Measurements from ENCODE around the gene TYW1.
A peak's percentile ranks its signal among the peaks of the same experiment; 100 is the strongest.
"Not testable (repeated sequence)": the region's sequence is repeated elsewhere in the genome, so short reads cannot be mapped to it uniquely, and the experiment has no call there.

Gene TYW1

GRCh38 chr7:67056683-67057082, 60.0 kb downstream of the TYW1 start:
- FAIRE-seq, result no peak
- TF ChIP-seq CTCF (IDR thresholded peaks at IDR 0.05; ENCODE audit: insufficient read depth, missing control alignments), result no peak
- no peak for DNase-seq (ENCODE audit: insufficient read length, low spot score)

GRCh38 chr7:67061321-67061720, 64.7 kb downstream of the TYW1 start:
- FAIRE-seq; DNase-seq (ENCODE audit: insufficient read length, low spot score): not testable (repeated sequence)

GRCh38 chr7:67062802-67063201, 66.2 kb downstream of the TYW1 start:
- DNase-seq (ENCODE audit: insufficient read length, low spot score), result not testable (repeated sequence)
- FAIRE-seq, result peak; percentile 94

- DNase-seq (ENCODE audit: insufficient read length, low spot score); FAIRE-seq: not testable (repeated sequence)
These were observed 70.5 kb downstream of the TYW1 start for GRCh38 chr7:67066950-67067622.

DNA sequence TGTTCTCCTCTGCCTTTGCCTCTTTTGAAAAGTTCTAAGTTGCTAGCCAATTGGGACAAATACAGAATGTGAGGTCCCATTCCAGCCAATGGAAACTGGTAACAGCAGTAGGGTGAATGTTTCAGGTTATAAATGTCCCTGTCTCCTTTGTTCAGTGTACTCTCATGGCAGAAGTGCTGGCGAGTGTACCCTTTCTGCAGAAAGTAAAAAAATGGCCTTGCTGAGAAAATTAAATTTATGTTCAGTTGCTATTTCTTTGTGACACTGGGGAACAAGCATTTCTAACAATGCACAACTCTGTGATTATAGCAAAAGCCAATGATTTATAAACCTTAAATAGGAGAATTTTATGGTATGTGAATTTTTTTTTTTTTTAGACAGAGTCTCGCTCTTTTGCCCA, 79.5 kb downstream of the TYW1 start:
- not testable (repeated sequence) for DNase-seq (ENCODE audit: insufficient read length, low spot score); FAIRE-seq

DNA sequence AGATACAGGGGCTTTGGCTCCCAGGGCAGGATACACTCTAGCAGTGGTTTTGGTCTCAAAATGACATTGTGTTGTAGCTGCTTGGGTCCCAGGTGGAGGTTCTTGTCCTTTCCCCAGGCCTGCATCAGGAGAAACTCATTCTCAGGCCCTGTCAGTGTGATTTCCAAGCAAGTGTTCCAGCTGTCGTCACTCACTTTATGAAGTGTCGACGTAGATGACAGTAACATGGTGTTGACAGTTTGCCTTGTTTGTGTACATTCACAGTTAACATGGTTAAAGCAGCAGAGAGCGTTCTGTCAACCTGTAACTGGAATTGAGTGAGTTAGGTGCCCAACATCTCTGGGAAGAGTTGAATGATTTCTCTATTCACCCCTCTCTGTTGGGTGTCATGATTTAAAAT, 86.2 kb downstream of the TYW1 start:
- not testable (repeated sequence) for FAIRE-seq

DNA sequence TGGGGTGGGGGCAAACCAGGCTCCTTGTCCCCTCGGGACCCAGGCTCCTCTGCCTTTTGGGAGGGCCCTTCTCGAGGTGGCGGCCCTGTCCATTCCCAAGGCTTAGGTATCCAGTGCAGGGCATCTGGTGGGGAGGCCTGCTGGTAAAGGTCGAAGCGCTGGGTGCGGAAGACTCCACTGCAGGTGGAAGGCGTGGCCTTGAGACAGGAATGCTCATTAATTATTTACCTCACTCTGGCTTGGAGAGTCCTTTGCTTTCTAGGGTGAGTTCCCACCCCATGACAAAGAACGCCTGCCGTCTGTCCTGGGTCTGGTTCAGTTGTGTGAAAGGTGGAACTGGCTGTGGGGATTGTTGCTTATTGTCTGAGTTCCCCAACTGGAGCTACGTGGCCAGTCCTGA, 92.6 kb downstream of the TYW1 start:
- DNase-seq (ENCODE audit: insufficient read length, low spot score); FAIRE-seq: not testable (repeated sequence)

More for the DNA sequence above, 86.2 kb downstream of the TYW1 start:
- not testable (repeated sequence) for DNase-seq (ENCODE audit: insufficient read length, low spot score)

DNA sequence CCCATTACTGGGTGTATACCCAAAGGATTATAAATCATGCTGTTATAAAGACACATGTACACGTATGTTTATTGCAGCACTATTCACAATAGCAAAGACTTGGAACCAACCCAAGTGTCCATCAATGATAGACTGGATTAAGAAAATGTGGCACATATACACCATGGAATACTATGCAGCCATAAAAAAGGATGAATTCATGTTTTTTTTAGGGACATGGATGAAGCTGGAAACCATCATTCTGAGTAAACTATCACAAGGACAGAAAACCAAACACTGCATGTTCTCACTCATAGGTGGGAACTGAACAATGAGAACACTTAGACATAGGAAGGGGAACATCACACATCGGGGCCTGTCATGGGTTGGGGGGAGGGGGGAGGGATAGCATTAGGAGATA, 94.4 kb downstream of the TYW1 start:
- not testable (repeated sequence) for DNase-seq (ENCODE audit: insufficient read length, low spot score); FAIRE-seq

GRCh38 chr7:67098031-67098430, 101.4 kb downstream of the TYW1 start:
- peak; percentile 21 for FAIRE-seq
- not testable (repeated sequence) for DNase-seq (ENCODE audit: insufficient read length, low spot score)

- FAIRE-seq; DNase-seq (ENCODE audit: insufficient read length, low spot score): not testable (repeated sequence)
These were observed 102.8 kb downstream of the TYW1 start for GRCh38 chr7:67099406-67099805.

GRCh38 chr7:67100038-67100437, 103.4 kb downstream of the TYW1 start:
- DNase-seq (ENCODE audit: insufficient read length, low spot score); FAIRE-seq: not testable (repeated sequence)

GRCh38 chr7:67100956-67101361, 104.3 kb downstream of the TYW1 start:
- no peak for TF ChIP-seq CTCF (IDR thresholded peaks at IDR 0.05; ENCODE audit: insufficient read depth, missing control alignments)
- FAIRE-seq (no peak), DNase-seq (ENCODE audit: insufficient read length, low spot score) (no peak)

GRCh38 chr7:67104937-67105336, 108.3 kb downstream of the TYW1 start:
- FAIRE-seq; DNase-seq (ENCODE audit: insufficient read length, low spot score): not testable (repeated sequence)

DNA sequence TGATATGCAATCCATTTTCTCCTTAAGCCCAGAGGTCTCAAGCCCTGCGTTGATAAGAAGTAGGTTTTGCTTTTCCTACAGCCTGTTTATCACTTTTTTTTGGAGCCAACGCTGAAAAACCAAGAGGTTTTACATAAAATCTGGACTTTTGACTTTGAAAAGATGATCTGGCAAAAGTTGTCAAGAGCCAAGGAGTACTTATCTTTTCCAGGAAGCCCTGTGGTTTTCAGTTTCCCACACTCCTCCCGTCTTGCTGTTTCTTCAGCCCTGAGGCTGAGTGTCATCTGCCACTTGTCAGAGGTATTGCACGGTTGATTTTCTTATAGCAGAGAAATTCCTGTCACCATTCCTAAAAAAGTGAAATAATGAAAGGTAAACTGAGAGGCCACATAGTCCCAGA, 108.7 kb downstream of the TYW1 start:
- FAIRE-seq, result no peak
- TF ChIP-seq CTCF (IDR thresholded peaks at IDR 0.05; ENCODE audit: insufficient read depth, missing control alignments), result no peak
- no peak for DNase-seq (ENCODE audit: insufficient read length, low spot score)

DNA sequence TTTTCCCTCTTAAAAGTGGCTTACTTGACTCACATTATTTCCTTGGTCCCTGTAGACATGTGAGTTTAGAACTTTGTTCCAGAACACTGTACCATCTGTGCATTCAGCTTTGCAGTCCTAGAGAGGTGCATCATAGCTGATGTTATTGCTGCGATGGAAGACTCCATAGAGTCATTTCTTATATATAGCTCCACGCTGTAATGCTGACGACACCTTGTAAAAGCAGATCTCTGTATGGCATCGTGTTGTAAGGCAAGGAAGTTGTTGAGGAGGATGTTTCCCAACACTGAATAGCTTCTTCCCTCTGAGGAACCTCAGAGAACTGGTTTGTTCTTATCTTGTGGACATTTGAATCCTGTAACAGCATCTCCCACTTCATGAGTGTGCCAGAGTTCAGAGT, 109.6 kb downstream of the TYW1 start:
- DNase-seq (ENCODE audit: insufficient read length, low spot score); FAIRE-seq: not testable (repeated sequence)

DNA sequence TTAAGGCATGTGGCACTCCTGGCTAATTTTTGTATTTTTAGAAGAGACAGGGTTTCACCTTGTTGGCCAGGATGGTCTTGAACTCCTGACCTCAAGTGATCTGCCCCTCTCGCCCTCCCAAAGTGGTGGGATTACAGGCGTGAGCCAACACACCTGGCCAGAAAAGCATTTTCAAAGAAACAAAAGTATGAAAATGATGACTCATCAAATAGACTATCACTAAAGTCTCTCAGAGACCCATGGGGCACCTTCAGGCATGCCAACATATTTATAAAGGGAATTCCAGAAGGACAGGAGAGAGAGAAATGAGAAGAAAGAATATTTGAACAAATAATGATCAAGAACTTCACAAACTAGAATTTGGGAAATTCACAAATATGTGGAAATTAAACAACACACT, 114.7 kb downstream of the TYW1 start:
- not testable (repeated sequence) for FAIRE-seq; DNase-seq (ENCODE audit: insufficient read length, low spot score)

DNA sequence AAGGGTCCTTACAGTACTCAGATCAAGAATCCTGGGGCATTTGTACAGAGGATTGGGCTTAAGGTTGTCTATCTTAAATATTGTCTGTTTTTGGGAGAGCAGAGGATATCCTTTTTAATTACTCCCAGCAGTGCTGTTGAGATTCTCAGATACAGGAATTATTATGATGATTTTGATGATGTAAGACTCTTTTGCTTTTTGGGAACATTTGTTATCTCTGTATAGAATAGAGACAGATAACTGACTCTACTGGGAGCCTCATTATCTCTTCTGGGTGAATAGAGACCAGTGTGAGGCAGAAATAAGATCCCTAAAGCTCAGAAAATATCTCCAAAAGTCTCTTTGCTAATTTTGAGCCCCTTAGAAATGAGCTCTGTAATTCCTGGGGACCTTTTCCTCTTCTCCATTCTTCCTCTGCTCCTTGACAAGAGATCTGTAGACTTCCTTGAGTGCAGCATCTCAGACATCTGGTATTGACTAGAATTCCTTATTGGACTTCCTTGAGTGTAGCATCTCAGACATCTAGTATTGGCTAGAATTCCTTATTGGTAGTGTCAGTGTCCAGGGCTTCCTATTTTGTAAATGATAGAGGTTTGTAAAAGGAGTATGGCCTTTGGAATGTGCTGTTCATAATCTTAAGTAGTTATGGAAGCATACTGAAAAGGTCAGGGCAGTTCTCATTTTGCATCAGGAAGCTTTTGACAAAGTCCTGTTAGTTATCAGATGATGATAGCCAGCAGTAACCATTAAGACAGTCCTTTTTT, 118.0 kb downstream of the TYW1 start:
- DNase-seq (ENCODE audit: insufficient read length, low spot score); FAIRE-seq: not testable (repeated sequence)
